ENCODE data around the gene RAB11FIP4. TPM values are rescaled to one million over a fixed set of nuclear protein-coding genes. Genes with fewer than 3 reads are reported as not detected.

Gene RAB11FIP4
- total RNA-seq, 1 donor, result 15.1 TPM

DNA sequence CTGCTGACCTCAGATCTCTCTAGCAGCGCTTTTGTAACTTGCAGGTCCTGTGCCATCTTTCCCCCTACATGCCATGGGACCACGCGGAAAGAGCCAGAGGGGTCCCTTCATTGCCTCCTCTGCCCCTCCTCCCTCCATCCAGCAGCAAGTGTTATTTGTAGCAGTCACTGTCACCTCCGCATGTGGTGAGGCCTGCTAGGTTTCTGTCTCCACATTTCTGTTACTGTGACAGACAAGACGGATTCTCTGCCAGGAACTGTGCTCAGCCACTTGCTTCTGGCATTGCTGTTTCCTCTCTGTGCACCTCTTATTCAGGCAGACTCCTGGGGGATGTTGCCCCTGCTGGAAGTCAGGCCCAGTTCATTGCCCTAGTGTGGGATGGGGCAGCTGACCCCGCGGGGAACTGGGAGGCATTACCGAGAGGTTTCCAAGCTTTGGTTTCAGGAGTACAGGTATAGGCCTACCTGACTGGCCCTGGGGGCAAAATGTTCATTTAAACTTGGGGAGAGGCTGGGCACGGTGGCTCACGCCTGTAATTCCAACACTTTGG is 61.2 kb downstream of the RAB11FIP4 start:
- no peak for DNase-seq (ENCODE audit: low read depth in 2 of 3, low spot score in 2 of 3)

DNA sequence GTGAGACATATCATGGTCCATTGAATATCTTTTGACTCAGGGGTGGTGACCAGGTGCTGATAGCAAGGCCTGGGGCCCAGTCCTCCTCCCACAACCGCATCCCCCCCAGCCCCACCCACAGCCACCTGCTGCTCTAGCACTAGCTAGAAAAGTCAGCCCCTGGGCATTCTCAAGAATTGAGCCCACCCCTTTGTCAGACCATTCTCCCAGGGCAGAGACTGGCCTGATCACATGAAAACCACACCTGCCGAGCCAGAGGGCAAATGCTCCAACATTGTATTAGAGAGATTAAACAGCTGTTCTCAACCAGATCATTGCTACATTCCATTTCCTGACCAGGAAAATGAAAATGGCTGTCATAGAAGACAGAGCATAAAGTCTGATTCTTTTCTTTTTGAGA is 62.4 kb downstream of the RAB11FIP4 start:
- DNase-seq (ENCODE audit: low read depth in 2 of 3, low spot score in 2 of 3), result no peak

DNA sequence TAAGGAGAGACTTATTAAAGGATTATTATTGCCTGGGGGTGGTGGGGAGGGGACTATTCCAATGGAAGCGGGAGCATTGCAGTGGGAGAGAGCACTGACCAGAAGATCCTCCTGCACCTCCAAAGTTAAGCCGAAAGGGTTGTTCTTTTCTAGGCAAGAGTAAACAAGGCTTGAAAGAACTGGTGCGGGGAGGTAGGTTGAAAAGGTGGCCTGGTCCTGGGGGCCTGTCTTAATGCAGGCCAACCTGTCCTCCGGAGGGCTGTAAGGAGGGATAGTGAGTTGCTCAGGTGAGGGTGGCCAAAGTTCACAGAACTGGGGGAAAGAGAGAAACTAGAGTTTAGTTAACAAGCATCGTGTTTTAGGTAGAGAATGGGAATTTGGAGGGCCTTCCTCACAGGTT is 65.3 kb downstream of the RAB11FIP4 start:
- DNase-seq (ENCODE audit: low read depth in 2 of 3, low spot score in 2 of 3), result no peak

DNA sequence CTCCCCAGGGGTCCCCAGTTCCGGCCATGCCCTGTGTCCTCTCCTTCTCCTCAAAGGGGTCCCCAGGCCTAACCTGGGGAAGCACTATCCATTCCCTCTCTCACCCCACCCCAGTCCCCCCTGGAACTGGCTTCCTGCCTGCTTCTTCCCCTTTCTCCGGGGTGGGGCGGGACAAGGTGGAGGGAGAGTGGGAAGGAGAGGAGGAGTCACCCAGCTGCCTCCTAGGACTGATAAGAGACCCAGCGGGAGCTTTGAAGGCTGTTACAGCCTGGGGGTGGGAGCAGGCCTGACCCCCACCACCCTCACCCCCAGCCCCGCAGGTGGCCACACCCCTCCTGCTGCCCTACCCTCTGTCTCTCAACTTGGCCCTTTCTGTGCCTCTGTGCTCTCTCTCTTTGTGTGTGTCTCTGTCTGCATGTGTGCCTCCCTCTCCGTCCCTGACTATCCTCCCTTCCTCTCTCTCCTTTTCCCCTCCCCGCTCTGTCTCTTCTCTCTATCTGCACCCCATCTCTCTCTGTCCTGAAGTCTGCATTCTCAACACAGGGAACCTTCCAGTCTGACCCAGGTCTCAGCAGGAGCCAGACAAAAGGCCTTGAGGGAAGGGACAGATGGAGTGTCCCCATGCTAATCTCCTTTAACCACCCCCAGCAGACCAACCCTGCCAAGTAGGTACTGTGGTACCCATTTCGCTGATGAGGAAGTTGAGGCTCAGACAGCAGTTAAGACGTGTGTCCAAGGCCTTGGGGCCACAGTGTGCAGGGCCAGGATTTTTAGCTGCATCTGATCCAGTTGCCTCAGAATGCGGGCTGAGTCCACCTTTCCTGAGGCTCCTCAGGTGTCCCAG is 66.1 kb downstream of the RAB11FIP4 start:
- DNase-seq (ENCODE audit: low read depth in 2 of 3, low spot score in 2 of 3), result no peak

DNA sequence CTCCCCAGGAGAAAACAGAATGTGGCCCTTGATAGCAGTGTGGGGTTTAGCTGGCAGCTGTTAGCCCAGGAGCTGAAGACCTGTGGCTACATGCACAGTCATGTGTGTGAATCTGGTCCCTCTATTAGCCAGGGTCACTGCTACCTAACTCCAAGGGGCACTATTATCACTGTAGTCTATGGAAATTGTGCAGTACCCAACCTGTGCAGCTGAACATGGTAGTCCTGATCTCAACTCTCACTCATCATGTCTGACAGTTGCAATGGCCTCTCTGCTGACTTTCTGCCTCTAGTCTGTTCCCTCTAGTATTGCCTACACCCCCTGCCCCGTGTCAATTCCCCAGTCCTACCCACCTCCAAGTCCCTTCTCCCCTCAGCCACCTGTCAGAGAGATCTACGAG is 67.4 kb downstream of the RAB11FIP4 start:
- DNase-seq (ENCODE audit: low read depth in 2 of 3, low spot score in 2 of 3), result no peak

DNA sequence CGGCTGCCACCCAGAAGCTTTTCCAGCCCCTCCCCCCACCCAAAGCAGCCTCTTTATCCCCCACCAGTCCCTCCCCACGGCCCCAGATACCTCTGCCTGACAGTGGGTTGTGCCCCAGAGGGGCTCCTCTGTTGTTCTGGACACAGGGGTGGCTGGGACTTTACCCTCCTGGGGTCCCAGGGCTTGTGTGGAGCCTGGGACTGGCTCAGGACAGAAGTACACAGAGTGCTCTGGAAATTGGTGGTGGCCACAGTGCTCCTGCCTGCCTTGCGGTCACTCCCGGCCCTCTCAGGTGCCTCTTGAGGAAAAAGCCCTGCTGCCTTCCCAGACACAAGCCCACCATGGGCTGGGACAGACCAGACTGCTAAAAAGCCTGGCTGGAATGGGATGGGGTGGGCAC is 68.2 kb downstream of the RAB11FIP4 start:
- no peak for DNase-seq (ENCODE audit: low read depth in 2 of 3, low spot score in 2 of 3)

DNA sequence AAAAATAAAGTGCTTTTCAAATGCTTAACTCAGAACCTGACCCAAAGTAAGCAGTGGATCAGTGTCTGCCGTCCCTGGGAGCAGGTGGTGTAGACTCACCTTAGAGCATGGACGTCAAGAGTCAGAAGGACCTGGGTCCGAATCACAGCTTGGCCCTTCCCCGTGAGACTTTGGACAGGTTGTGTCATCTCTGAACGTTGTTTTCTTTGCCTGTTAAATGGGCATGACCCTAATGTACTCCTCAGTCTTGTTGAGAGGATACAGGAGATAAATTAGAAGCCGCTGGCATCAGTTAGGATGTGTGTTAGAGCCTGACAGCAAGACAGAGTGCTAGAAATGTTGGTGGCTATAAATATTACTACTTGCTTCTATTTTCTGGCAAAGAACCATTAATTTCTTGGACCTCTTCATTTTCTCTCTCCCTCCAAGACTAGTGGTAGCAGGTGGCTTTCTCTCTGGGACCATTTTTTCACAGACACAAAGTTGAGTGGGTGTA is 68.8 kb downstream of the RAB11FIP4 start:
- DNase-seq (ENCODE audit: low read depth in 2 of 3, low spot score in 2 of 3), result no peak

DNA sequence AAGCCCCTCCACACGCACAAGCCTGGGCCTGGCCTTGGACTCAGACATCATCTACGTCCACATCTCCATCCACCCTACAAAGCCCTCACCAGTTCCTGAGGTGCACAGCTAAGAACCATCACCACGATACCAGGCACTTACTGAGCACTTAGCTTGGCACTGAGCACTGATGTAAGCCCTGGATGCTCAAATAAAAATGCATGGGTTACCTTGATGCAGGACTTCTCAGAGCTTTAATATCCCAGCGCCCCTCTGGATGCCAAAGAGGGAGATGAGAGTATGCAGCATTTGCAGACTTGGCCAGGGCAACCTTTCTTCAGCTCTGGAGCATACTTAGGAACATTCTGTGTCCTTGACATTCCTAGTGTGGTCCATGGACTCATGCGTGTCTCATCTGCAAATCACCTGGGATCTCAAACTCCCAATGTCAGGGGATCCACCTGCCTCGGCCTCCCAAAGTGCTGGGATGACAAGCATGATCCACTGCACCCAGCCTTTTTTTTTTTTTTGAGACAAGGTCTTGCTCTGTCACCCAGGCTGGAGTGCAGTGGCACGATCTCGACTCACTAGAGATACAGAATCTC is 69.8 kb downstream of the RAB11FIP4 start:
- DNase-seq (ENCODE audit: low read depth in 2 of 3, low spot score in 2 of 3), result no peak

DNA sequence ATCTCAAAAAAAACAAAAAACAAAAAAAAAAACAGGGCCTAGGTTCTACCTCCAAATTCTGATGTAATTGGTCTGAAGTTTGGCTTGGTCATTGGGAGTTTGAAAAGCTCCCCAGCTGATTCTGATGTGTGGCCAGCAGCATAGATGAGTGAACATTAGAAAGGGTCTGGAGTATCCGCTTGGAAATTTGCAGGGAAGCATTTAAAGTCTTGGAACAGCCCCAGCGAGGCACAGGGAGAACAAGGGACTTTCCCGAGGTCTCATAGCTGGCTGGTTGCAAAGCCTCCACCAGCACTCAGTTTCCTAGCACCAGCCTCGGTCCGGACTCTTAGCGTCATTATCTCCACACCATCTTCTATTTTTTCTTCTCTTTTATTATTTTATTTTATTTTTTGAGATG is 70.8 kb downstream of the RAB11FIP4 start:
- DNase-seq (ENCODE audit: low read depth in 2 of 3, low spot score in 2 of 3), result no peak

DNA sequence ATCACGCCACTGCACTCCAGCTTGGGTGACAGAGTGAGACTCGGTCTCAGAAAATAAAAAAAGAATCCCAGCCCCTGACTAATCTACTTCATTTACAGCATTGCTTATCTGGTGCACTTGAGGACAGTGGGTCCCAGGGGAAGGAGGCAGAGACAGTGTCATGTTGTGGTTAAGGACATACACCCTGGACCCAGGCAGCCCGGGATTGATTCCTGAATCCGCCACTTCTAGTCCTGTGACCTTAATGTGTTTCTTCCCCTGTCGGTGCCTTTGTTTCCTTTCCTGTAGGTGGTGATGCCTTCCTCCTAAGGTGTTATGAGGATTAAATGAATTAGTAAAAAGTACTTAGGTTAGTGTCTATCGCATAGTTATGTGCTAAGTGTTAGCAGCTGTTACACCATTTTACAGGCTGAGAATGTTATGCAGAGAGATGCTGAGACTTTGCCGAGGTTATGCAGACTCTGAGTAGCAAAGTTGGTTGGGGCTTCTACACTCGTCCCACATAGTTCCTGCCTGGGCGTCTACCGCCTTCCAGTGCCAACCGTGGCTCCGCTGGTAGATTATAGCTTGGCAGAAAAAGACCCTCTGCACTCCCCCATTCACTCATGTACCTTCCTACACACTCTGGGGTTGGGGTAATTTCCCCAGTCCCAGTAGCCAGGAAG is 74.8 kb downstream of the RAB11FIP4 start:
- DNase-seq (ENCODE audit: low read depth in 2 of 3, low spot score in 2 of 3), result no peak

DNA sequence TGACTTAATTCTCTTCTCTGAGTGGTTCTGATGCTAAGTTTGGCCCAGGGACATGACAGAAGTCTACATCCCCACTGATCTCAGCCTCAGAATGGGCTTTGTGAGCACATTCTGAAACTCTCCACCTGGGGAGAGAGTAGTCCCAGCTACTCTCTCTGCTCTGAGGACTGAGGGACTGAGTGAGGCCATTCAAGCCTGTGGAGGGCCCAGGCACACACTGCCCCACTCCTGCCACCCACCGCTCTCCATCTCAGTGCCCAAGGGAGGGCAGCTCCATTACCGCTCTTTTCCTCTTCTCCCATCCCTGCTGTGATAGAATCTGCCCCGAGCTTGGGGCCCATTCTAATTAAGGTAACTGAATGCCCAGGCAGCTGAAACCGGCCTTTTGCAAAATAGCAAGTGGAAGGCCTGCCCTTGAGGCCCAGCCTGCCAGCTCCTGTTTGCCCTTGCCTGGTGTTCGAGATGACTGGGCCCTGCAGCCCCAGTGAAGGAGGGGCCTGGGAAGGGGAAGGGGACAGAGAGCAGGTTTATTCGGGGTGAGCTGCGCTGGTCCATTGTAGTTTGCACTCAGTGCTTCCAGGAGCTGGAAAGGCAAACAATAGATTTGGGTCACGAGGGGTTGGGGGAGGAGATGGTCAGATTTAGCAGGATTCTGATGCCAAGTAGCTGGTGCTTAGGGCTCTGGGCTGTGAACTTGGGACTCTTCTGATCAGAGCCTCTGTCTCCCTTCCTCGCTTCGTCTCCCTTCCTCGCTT is 76.2 kb downstream of the RAB11FIP4 start:
- no peak for DNase-seq (ENCODE audit: low read depth in 2 of 3, low spot score in 2 of 3)

DNA sequence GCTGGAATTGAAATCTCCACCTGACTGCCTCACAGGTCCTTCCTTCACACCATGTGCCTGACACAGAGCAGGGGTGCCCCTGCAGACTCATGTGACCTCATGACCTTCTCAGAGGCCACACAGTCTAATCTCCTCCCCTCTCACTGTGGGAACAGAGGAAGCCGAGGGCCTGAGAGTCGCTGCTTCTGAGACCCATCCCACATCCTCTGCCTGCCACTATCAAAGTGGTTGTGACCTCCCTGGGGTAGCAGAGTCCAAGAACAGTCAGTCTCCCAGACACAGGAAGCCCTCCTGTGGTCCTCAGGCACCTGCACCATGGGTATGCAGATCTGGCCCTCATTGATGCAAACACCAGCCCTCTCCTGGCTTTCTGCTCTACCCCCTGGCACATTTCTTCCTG is 78.5 kb downstream of the RAB11FIP4 start:
- no peak for DNase-seq (ENCODE audit: low read depth in 2 of 3, low spot score in 2 of 3)

DNA sequence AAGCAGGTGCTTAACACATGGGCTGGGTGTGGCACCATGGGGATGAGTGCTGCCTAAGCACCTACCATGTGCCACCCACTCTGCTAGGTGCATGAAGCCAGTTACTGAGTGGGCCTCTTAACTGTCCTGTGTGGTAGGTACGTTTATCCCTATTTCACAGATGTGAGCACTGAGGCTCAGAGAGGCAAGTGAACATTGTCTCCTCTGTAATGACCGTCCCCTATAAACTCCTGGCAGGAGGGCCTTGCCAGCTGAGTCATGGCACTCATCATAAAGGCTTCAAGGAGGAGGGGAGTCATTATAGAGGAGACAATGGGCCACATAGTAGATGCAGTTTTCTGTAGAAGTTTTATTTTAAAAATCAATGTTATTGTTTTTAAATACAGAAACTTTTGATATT is 79.1 kb downstream of the RAB11FIP4 start:
- no peak for DNase-seq (ENCODE audit: low read depth in 2 of 3, low spot score in 2 of 3)

DNA sequence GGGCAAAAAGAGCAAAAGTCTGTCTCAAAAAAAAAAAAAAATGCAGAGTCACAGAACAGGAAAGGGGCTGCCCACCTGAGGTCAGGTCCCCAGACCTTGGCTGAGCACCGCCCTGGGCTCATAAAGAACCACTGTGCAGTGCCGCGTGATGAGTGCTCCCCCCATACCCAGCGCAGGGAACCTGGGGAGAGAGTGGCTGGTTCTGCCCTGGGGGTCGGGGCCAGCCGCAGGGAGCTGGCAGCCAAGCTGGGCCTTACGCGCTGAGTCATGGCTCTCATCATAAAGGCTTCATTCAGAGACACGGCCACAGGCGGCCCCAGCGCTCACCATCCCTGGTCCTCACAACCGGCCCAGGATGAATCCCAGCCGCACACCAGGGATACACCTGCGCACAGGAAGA is 80.7 kb downstream of the RAB11FIP4 start:
- peak in 1 of 3 donors; percentile 59 for DNase-seq (ENCODE audit: low read depth in 2 of 3, low spot score in 2 of 3)

DNA sequence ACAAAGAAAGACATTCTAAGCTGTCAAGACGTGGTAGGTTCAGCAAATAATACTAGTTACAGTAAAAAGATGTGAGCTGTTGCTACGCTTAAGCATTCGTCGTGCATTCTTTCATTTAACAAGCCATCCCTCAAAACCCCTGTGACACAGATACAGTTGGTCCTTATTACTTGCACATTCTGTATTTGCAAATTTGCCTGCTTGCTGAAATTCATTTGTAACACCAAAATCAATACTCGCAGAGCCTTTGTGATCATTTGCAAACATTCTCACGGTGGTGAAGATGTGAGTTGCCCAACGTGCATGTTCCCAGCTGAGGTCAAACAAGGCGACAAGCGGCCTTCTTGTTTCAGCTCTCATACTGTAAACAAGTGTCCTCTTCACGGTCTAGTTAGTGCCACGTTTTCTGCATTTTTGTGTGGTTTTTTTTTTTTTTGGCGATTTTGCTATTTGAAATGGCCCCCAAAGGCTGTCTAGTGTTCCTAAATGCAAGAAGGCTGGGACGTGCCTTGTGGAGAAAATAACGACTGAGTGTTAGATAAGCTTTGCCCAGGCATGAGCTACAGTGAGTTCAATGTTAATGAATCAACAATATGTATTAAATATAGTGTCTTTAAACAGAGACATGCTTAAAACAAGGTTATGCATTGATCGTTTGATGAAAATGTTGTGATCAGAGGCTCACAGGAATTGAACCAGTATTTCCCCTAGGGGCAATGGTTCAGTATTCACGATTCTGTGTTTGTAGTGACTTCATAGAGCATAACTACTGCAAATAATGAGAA is 84.1 kb downstream of the RAB11FIP4 start:
- DNase-seq (ENCODE audit: low read depth in 2 of 3, low spot score in 2 of 3), result no peak

DNA sequence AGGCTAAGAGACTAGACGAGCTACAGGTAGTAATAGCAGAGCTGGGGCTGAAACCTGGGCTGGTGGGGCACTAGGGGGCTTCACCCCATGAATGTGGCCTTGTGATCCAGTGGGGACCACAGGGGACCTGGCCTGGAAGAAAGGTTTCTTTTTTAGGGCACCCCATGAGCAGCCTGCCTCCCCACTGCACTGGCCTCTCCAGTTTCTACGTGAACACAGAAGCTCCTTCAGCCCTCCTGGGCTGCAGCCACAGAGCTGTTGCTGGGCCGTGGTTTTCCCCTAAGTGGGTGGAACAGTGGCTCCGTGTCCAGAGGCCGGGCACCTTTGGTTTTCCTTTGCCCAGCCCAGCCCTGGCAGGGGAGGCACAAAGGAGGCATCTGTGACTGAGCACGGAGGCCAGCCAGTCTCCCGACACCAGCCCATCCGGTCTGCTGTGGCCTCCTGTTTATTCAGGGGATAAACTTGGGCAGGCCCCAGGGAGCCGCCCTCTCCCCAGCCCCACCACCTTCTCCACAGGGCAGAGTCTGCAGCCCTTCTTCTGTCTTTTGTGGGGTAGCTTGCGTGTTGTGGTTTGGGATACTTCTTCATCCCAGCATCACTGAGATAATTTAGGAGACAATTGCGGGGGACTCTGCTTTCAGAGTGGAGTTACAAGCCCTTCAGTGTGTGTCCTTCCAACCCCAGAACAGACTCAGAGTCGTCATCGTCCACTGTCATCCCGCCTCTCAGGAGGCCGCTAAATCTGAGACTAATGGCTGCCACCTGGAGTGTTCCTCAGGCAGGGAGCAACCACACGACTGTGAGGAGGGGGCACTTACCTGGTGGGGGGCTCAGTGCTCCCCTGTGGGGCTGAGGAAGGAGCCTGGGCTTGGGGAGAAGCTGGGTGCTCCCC is 85.3 kb downstream of the RAB11FIP4 start:
- no peak for DNase-seq (ENCODE audit: low read depth in 2 of 3, low spot score in 2 of 3)

DNA sequence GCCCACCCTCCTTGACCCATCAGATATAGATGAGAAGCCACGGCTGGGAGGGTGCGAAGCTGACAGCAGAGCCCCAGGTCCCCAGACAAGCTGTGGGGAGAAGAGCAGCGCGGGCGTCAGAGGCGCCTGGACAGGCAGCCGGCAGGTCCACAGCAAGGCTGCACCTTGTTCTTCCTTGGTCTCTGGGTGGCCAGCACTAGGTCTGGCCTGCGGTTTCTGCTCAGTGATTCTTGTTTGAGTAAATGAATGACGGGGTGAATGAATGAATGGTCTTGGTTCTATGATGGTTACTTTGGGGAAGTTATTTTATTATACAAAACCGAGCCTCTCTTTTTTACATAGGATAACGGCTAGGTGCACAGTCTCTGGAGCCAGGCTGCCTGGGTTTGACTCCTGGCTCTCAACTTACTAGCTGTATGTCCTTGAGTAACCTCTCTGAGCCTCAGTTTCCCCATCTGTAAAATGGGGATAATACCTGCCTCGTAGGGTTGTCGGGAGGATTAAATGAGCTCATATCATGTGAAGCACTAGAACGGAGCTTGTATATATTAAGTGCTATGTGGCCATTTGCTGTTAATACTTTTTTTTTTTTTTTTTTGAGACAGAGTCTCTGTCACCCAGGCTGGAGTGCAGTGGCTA is 86.1 kb downstream of the RAB11FIP4 start:
- DNase-seq (ENCODE audit: low read depth in 2 of 3, low spot score in 2 of 3), result no peak

DNA sequence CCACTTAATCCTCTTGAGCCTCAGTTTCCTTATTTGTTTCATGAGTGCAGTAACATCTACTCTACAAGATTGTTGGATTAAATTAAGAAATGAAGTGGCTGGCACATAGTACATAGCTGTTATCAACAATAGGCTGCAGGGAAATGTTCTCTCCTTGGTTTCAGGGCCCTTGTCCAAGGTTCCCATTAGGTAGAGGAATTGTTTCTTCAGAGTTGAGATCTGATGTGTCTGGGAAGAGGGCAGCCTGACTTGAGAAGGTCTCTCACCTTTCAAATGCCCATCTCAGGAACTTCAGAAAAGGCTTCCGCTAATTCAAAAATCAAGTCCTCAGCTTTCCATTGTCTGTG is 87.6 kb downstream of the RAB11FIP4 start:
- DNase-seq (ENCODE audit: low read depth in 2 of 3, low spot score in 2 of 3), result no peak

DNA sequence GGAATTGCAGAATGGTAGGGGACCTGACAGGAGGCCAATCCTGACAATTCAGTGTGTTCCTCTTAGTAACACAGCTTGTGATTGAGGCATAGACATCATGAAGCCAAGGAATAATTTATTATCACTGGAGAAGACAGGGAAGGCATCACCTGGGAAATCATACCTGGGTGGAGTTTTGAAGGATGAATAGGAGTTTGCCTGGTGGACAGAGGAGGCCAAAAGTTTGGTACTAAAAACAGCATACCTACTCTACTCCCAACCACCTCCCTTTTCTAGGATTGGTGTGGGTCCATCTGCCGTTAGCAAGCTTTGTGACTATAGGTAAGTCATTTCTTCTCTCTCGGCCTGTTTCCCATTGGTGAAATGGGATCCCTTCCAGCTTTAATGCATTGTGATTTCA is 88.0 kb downstream of the RAB11FIP4 start:
- DNase-seq (ENCODE audit: low read depth in 2 of 3, low spot score in 2 of 3), result no peak
